T-helper 2 cell treated with Interferon-gamma antibody and Interleukin-4, amounts not matched to agents 5 μg/mL and 100 μg/mL, for 36 hours (primary cell): ENCODE measurements around the gene TNFAIP8L3.
"Not testable (repeated sequence)": the region's sequence is repeated elsewhere in the genome, so short reads cannot be mapped to it uniquely, and the experiment has no call there.

Source experiments
- DNase-seq: peaks from one replicate; pipeline ENCODE4 v3.0.0; 2021; ENCODE audit warnings: low spot score
- H3K27ac Mint-ChIP-seq: one replicate; pipeline ENCODE4 v1.8.0; 2021; ENCODE audit warnings: mild to moderate bottlenecking, mixed read lengths
- H3K27me3 Mint-ChIP-seq: one replicate; pipeline ENCODE4 v1.8.0; 2021; ENCODE audit warnings: low read depth, mixed read lengths
- H3K36me3 Mint-ChIP-seq: one replicate; pipeline ENCODE4 v1.8.0; 2021; ENCODE audit warnings: low read depth, mixed read lengths
- H3K4me1 Mint-ChIP-seq: one replicate; pipeline ENCODE4 v1.8.0; 2021; ENCODE audit warnings: low read depth, mixed read lengths
- H3K4me3 Mint-ChIP-seq: one replicate; pipeline ENCODE4 v1.8.0; 2022; ENCODE audit warnings: mild to moderate bottlenecking, moderate library complexity, mixed read lengths
- H3K9me3 Mint-ChIP-seq: one replicate; pipeline ENCODE4 v1.8.0; 2021; ENCODE audit warnings: mixed read lengths

Gene TNFAIP8L3

DNA sequence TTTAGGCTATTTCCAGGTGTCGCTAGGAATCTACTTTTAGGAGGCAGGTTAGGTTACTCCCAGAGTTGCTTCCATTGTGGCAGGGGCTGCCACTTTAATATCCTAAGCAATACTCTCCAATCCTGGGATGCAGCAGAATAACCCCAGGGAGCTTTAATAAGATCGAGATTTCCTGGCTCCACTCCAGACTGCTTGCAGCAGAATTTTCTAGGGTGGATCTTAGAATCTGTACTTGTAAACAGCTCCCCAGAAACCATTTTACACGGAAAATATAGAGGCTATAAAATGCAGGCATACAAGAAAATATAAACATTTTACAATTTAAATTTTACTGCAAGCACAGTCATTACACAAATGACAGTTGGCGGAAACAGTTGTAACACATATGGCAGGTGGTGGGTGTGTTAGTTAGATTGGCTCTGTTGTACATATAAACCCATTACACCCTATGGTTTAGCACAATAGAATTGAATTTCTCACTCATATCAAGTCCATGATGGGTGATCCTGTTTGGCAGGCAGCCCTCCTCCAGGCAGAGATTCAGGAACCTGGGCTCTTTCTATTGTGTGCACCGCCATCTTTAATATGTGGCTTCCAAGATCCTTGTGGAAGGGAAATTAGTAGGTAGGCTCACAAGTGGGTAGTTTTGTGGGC, 35.0 kb upstream of the TNFAIP8L3 start:
- Mint-ChIP-seq H3K27ac (no peak overlapping the region), H3K27me3 (peaks cover 10% of the 10 kb centered on the region), H3K4me3 (no peak overlapping the region), H3K4me1 (peaks cover 12% of the 10 kb centered on the region), H3K9me3 (no peaks in the 10 kb centered on the region), H3K36me3 (no peaks in the 10 kb centered on the region)
- DNase-seq, result no peak

- peaks cover 12% of the 10 kb centered on the region for H3K4me1 Mint-ChIP-seq
- peaks cover 13% of the 10 kb centered on the region for H3K27me3 Mint-ChIP-seq
- H3K27ac Mint-ChIP-seq, result no peak overlapping the region
- no peaks in the 10 kb centered on the region for H3K9me3 Mint-ChIP-seq
- H3K4me3 Mint-ChIP-seq, result no peak overlapping the region
- DNase-seq, result no peak
- H3K36me3 Mint-ChIP-seq, result no peaks in the 10 kb centered on the region
Measured at GRCh38 chr15:51128701-51129100, 34.0 kb upstream of the TNFAIP8L3 start.

GRCh38 chr15:51126842-51127241, 32.1 kb upstream of the TNFAIP8L3 start:
- no peak overlapping the region for H3K27ac Mint-ChIP-seq
- no peak overlapping the region for H3K4me3 Mint-ChIP-seq
- peaks cover 17% of the 10 kb centered on the region for H3K27me3 Mint-ChIP-seq
- DNase-seq, result no peak
- no peaks in the 10 kb centered on the region for H3K9me3 Mint-ChIP-seq
- H3K36me3 Mint-ChIP-seq, result no peaks in the 10 kb centered on the region
- H3K4me1 Mint-ChIP-seq, result peaks cover 12% of the 10 kb centered on the region

DNA sequence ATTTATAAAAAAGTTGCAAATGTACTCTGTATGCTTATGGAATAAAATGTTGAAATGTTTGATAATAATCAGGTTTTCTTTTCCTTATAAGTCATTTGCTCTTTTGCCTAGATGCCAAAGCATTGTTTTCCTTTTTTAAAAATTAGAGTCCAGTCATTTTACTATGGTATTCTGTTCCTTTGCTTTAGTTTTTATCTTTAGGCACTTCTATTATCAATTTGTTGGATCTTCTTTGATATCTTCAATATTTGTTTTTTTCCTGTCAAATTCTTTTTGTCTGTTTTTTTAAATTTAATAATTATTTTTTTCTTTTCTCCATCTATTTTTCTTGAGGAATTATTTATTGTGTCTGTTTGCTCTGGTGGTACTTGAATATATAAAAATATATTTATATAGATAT, 28.3 kb upstream of the TNFAIP8L3 start:
- Mint-ChIP-seq H3K27me3 (peaks cover 19% of the 10 kb centered on the region), H3K4me1 (peaks cover 12% of the 10 kb centered on the region)
- not testable (repeated sequence) for H3K9me3 Mint-ChIP-seq, H3K27ac Mint-ChIP-seq, DNase-seq, H3K4me3 Mint-ChIP-seq, H3K36me3 Mint-ChIP-seq

DNA sequence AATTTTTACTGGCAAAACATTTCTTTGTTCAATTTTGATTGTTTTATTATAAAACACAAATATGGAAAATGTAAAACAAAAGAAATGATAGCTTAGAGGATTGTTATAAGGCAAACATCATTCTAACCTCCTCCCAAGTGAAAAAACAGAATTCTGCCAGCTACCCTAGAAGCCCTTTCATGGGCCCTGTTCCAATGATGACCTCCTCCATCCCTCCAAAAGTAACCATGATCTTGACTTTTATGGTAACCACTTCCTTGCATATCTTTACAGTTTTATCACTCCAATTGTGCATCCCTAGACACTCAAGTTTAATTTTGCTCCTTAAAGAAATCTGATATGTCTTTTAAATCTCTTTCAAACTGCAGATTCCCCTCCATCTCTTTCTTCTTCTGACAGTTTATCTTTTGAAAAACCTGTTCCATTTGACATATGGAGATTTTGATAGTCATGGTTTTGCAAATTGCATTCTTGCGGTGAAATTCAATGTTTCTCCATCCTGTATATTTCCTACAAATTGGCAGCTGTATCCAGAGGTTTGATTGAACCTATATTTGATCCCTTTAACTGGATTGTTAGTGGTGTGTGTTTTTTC, 27.0 kb upstream of the TNFAIP8L3 start:
- Mint-ChIP-seq H3K27me3 (peaks cover 15% of the 10 kb centered on the region), H3K4me3 (no peak overlapping the region), H3K9me3 (peaks cover 5% of the 10 kb centered on the region), H3K27ac (no peak overlapping the region), H3K4me1 (peaks cover 4% of the 10 kb centered on the region), H3K36me3 (no peaks in the 10 kb centered on the region)
- no peak for DNase-seq

- no peak overlapping the region for H3K4me3 Mint-ChIP-seq
- no peaks in the 10 kb centered on the region for H3K36me3 Mint-ChIP-seq
- DNase-seq, result peak; percentile 20
- peaks cover 5% of the 10 kb centered on the region for H3K9me3 Mint-ChIP-seq
- peaks cover 14% of the 10 kb centered on the region for H3K27me3 Mint-ChIP-seq
- H3K4me1 Mint-ChIP-seq, result no peaks in the 10 kb centered on the region
- no peak overlapping the region for H3K27ac Mint-ChIP-seq
Measured at GRCh38 chr15:51121118-51121517, 26.4 kb upstream of the TNFAIP8L3 start.

DNA sequence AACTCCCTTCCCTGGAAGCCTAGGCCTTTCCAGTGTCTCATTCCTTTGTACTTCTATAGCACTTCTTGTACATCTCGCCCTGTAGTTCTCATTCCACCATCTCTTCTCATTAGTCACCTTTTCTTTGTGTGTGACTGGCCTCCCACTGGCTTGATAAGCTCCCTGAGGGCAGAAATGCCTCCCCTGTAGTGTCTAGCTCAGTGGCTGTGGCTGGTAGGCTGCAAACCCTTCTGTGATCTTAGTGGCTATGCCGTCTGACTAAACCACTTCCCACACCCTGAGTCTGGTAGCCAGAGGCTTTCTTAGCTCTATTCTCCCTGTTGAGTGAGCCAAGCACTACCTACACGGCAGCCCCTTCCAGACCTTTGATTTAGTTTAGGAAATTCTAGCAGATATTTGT, 24.4 kb upstream of the TNFAIP8L3 start:
- DNase-seq, result no peak
- Mint-ChIP-seq H3K27me3 (peaks cover 11% of the 10 kb centered on the region), H3K4me3 (no peak overlapping the region), H3K36me3 (no peaks in the 10 kb centered on the region), H3K9me3 (peaks cover 5% of the 10 kb centered on the region), H3K4me1 (no peaks in the 10 kb centered on the region), H3K27ac (no peak overlapping the region)

DNA sequence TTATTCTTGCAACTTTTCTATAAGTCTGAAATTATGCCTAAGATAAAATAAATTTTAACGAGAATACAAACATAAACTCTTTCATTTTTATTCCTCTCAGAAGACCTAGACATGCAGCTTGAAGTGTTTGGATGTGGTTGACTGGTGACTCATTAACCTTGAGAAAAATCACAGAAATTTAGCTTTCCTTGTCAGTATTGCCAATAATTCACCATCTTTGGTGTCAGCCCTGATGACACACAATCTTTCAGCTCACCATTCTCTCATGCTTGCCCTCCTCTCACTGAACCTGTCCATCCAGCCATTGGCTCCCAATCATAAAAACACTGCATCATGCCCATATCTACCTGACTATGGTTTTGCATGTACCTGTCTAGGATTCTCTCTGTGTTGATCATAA, 22.6 kb upstream of the TNFAIP8L3 start:
- H3K4me1 Mint-ChIP-seq, result no peaks in the 10 kb centered on the region
- no peak overlapping the region for H3K27ac Mint-ChIP-seq
- H3K4me3 Mint-ChIP-seq, result no peak overlapping the region
- H3K36me3 Mint-ChIP-seq, result no peaks in the 10 kb centered on the region
- H3K27me3 Mint-ChIP-seq, result peaks cover 9% of the 10 kb centered on the region
- peaks cover 5% of the 10 kb centered on the region for H3K9me3 Mint-ChIP-seq
- no peak for DNase-seq

GRCh38 chr15:51114437-51115119, 19.9 kb upstream of the TNFAIP8L3 start:
- DNase-seq, result no peak
- Mint-ChIP-seq H3K27ac (no peak overlapping the region), H3K4me1 (no peaks in the 10 kb centered on the region), H3K4me3 (no peak overlapping the region), H3K9me3 (peaks cover 5% of the 10 kb centered on the region), H3K36me3 (no peaks in the 10 kb centered on the region), H3K27me3 (peaks cover 12% of the 10 kb centered on the region)

GRCh38 chr15:51112078-51112477, 17.4 kb upstream of the TNFAIP8L3 start:
- no peak overlapping the region for H3K27ac Mint-ChIP-seq
- H3K4me3 Mint-ChIP-seq, result no peak overlapping the region

DNA sequence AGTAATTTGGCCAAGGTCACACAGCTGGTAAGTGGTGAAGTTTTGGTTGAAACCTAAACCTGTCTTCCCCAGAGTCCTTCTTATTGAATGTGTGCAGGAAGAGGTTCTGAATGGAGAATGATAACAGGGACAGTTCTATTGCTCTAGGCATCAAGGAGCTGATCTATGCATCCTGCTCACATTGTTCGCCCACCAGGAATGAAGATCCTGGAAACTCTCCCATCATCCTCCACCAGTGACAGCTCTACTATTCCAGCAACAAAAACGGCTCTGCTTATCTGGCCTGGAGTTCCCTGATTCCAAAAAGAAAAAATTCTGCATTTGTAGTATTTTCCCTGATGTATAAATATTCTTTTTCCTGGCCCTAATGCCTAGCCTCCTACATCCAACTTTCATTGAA, 16.4 kb upstream of the TNFAIP8L3 start:
- Mint-ChIP-seq H3K36me3 (no peaks in the 10 kb centered on the region), H3K9me3 (no peaks in the 10 kb centered on the region), H3K27ac (no peak overlapping the region), H3K27me3 (peaks cover 20% of the 10 kb centered on the region), H3K4me1 (no peaks in the 10 kb centered on the region), H3K4me3 (no peak overlapping the region)
- DNase-seq, result no peak

More at GRCh38 chr15:51112078-51112477, 17.4 kb upstream of the TNFAIP8L3 start:
- DNase-seq, result no peak
- peaks cover 20% of the 10 kb centered on the region for H3K27me3 Mint-ChIP-seq
- H3K9me3 Mint-ChIP-seq, result no peaks in the 10 kb centered on the region
- H3K36me3 Mint-ChIP-seq, result no peaks in the 10 kb centered on the region
- H3K4me1 Mint-ChIP-seq, result no peaks in the 10 kb centered on the region

DNA sequence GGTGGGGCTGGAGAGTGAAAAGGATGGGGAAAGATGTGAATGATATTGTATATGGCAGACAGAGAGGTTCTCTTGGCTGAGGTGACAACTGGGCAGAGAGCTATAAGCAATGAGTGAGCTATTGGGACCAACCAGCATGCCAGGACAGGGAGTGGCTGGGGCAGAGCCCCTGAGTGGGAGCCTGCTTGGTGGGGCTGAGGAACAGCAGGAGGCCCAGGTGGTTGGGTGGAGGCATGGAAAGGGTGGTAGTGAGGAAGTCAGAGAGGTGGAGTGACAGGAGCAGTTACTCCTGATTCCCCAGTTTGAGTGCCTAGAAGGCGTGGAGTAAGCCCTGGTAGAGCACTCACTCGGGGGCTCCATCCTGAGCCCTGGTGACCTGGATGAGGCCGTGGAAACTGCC, 15.5 kb upstream of the TNFAIP8L3 start:
- Mint-ChIP-seq H3K9me3 (no peaks in the 10 kb centered on the region), H3K4me1 (no peaks in the 10 kb centered on the region), H3K36me3 (no peaks in the 10 kb centered on the region), H3K27ac (no peak overlapping the region), H3K27me3 (peaks cover 22% of the 10 kb centered on the region), H3K4me3 (no peak overlapping the region)
- no peak for DNase-seq

GRCh38 chr15:51108933-51109550, 14.3 kb upstream of the TNFAIP8L3 start:
- Mint-ChIP-seq H3K4me1 (no peaks in the 10 kb centered on the region), H3K4me3 (no peak overlapping the region), H3K9me3 (no peaks in the 10 kb centered on the region), H3K27ac (no peak overlapping the region), H3K36me3 (no peaks in the 10 kb centered on the region), H3K27me3 (peaks cover 30% of the 10 kb centered on the region)
- no peak for DNase-seq

GRCh38 chr15:51107612-51108011, 12.9 kb upstream of the TNFAIP8L3 start:
- no peak for DNase-seq
- Mint-ChIP-seq H3K4me3 (no peak overlapping the region), H3K27ac (no peak overlapping the region), H3K36me3 (no peaks in the 10 kb centered on the region), H3K9me3 (no peaks in the 10 kb centered on the region), H3K4me1 (no peaks in the 10 kb centered on the region), H3K27me3 (peaks cover 44% of the 10 kb centered on the region)
